Neural progenitor cell (in vitro differentiated cells): ENCODE data around the gene KRTAP10-6.

Experiments
- CTCF ChIP-seq: fragments of 200-600 bp; sonication (generic); IDR thresholded peaks from 2 replicates; pipeline ENCODE4 v1.5.1; 2017; ENCODE audit warnings: antibody characterized with exemption, mild to moderate bottlenecking
- EZH2 ChIP-seq: fragments of 200-600 bp; sonication (generic); IDR thresholded peaks from 2 replicates; pipeline ENCODE4 v1.6.1; 2017; ENCODE audit warnings: antibody characterized with exemption, mild to moderate bottlenecking, moderate library complexity
- EZH2phosphoT487 ChIP-seq: fragments of 200-600 bp; sonication (generic); IDR thresholded peaks from 2 replicates; pipeline ENCODE4 v1.6.1; 2017; ENCODE audit warnings: antibody characterized with exemption

GRCh38 chr21:44557491-44558328, 34.6 kb downstream of the KRTAP10-6 start:
- TF ChIP-seq CTCF (no peak), EZH2 (no peak), EZH2phosphoT487 (no peak)
